SK-N-SH (cell line): Measurements from ENCODE around the gene ADCYAP1R1. TPM values are rescaled to one million over a fixed set of nuclear protein-coding genes. Genes with fewer than 3 reads are reported as not detected.

Experiments
- CTCF ChIA-PET: fragments of 300-600, 350-600 bp; formaldehyde crosslinking; extraction: SDS; loops from one replicate; lab custom pipeline; 2021; lab: Yijun Ruan, JAX
- POLR2A ChIA-PET: fragments of 350-600 bp; sonication (Branson Sonifier 250); formaldehyde crosslinking; extraction: SDS; loops from one replicate; lab custom pipeline; 2020; ENCODE audit warnings: antibody characterized with exemption, inconsistent platforms; lab: Yijun Ruan, JAX
- DNase-seq: peaks from one replicate; pipeline ENCODE4 v3.0.0; 2012
- H2AFZ ChIP-seq: fragments of 200-600 bp; sonication (generic); 2 replicates; pipeline ENCODE4 v1.8.1; 2016; ENCODE audit warnings: antibody characterized with exemption, mild to moderate bottlenecking, low read depth
- H3F3A ChIP-seq: fragments of 200-600 bp; sonication (generic); replicated peaks from 2 replicates; pipeline ENCODE3; 2016; ENCODE audit warnings: antibody characterized with exemption, mild to moderate bottlenecking; ENCODE audit not compliant: insufficient read depth
- H3K27ac ChIP-seq, 2 experiments: fragments of 200-500 bp in 1 of 2; fragments of 200-600 bp in 1 of 2; sonication (Bioruptor generic) in 1 of 2; sonication (generic), shearing (Covaris generic) in 1 of 2; 2 replicates each; pipeline versions ENCODE4 v1.5.1 to v1.6.1; 2014 to 2016; ENCODE audit warnings: low read depth in 2 of 2, inconsistent platforms in 1 of 2, low read length in 1 of 2, mild to moderate bottlenecking in 1 of 2, mixed read lengths in 1 of 2
- H3K27me3 ChIP-seq: fragments of 200-600 bp; sonication (generic), shearing (Covaris generic); 2 replicates; pipeline ENCODE4 v1.6.1; 2016; ENCODE audit warnings: mixed run types; ENCODE audit not compliant: insufficient read depth
- H3K36me3 ChIP-seq, 2 experiments: fragments of 200-500 bp in 1 of 2; fragments of 200-600 bp in 1 of 2; sonication (Bioruptor generic) in 1 of 2; sonication (generic) in 1 of 2; replicated peaks in 1 of 2; 2 replicates each; pipeline versions ENCODE3 to v1.5.1; 2014 to 2016; ENCODE audit warnings: low read length in 1 of 2, mild to moderate bottlenecking in 1 of 2; ENCODE audit not compliant: insufficient read depth in 2 of 2, control insufficient read depth in 1 of 2
- H3K4me1 ChIP-seq, 2 experiments: fragments of 200-500 bp in 1 of 2; fragments of 200-600 bp in 1 of 2; sonication (Bioruptor generic) in 1 of 2; sonication (generic), shearing (Covaris generic) in 1 of 2; 2 replicates each; pipeline versions ENCODE4 v1.5.1 to v1.6.1; 2014 to 2016; ENCODE audit warnings: low read depth in 1 of 2, low read length in 1 of 2, mixed run types in 1 of 2; ENCODE audit not compliant: insufficient read depth in 2 of 2, control insufficient read depth in 1 of 2
- H3K4me2 ChIP-seq: fragments of 200-600 bp; sonication (generic), shearing (Covaris generic); 2 replicates; pipeline ENCODE4 v1.6.1; 2017; ENCODE audit warnings: mixed run types
- H3K4me3 ChIP-seq, 2 experiments: fragments of 200-500 bp in 1 of 2; fragments of 200-600 bp in 1 of 2; sonication (Bioruptor generic) in 1 of 2; sonication (generic), shearing (Covaris generic) in 1 of 2; 2 replicates each; pipeline versions ENCODE4 v1.5.1 to v1.8.1; 2014 to 2016; ENCODE audit warnings: low read depth in 2 of 2, inconsistent platforms in 1 of 2, low read length in 1 of 2, mild to moderate bottlenecking in 1 of 2, mixed read lengths in 1 of 2, moderate library complexity in 1 of 2
- H3K79me2 ChIP-seq: fragments of 200-600 bp; sonication (generic); 2 replicates; pipeline ENCODE4 v1.8.1; 2017; ENCODE audit warnings: mild to moderate bottlenecking; ENCODE audit not compliant: insufficient read depth
- H3K9ac ChIP-seq: fragments of 200-600 bp; sonication (generic); 2 replicates; pipeline ENCODE4 v1.6.1; 2017; ENCODE audit warnings: mixed run types
- H3K9me2 ChIP-seq: fragments of 200-600 bp; sonication (generic); 2 replicates; pipeline ENCODE4 v1.6.1; 2017; ENCODE audit warnings: mixed run types
- H3K9me3 ChIP-seq: fragments of 200-600 bp; sonication (generic); 2 replicates; pipeline ENCODE4 v1.6.1; 2017; ENCODE audit warnings: mixed run types, mild to moderate bottlenecking, moderate library complexity
- H4K20me1 ChIP-seq: fragments of 200-600 bp; sonication (generic); 2 replicates; pipeline ENCODE4 v1.6.1; 2017; ENCODE audit warnings: mild to moderate bottlenecking, mixed run types; ENCODE audit not compliant: insufficient read depth
- CHD2 ChIP-seq: fragments of 150-350 bp; IDR thresholded peaks from 2 replicates; pipeline ENCODE4 v1.6.1; 2018; ENCODE audit warnings: low read length; ENCODE audit not compliant: partially characterized antibody
- ELF1 ChIP-seq: IDR thresholded peaks from 2 replicates; pipeline ENCODE4 v1.4.0; 2012
- EP300 ChIP-seq, 2 experiments: IDR thresholded peaks; 2 replicates each; pipeline versions ENCODE4 v1.4.0 to v1.6.1; 2012; ENCODE audit warnings: borderline replicate concordance in 1 of 2, low read depth in 1 of 2, low read length in 1 of 2
- EZH2phosphoT487 ChIP-seq: fragments of 200-600 bp; sonication (generic); IDR thresholded peaks from 2 replicates; pipeline ENCODE4 v1.6.1; 2017; ENCODE audit warnings: low read depth, mixed run types, mild to moderate bottlenecking, antibody characterized with exemption, moderate library complexity, borderline replicate concordance
- FOSL2 ChIP-seq: IDR thresholded peaks from 2 replicates; pipeline ENCODE4 v1.4.0; 2012; ENCODE audit warnings: low read depth, mild to moderate bottlenecking, moderate library complexity, borderline replicate concordance
- FOXM1 ChIP-seq: IDR thresholded peaks from 2 replicates; pipeline ENCODE4 v1.4.0; 2012; ENCODE audit warnings: low read depth, mild to moderate bottlenecking
- GATA2 ChIP-seq: sonication (generic); formaldehyde crosslinking; IDR thresholded peaks from 2 replicates; pipeline ENCODE4 v1.5.0; 2020; ENCODE audit warnings: mild to moderate bottlenecking, missing genetic modification reagents
- JUND ChIP-seq: IDR thresholded peaks from 2 replicates; pipeline ENCODE4 v1.4.0; 2012
- MXI1 ChIP-seq: IDR thresholded peaks from 2 replicates; pipeline ENCODE4 v1.6.1; 2012; ENCODE audit warnings: mild to moderate bottlenecking, low read depth, low read length, improper control_type of control experiment
- NFIC ChIP-seq: IDR thresholded peaks from 2 replicates; pipeline ENCODE4 v1.4.0; 2012; ENCODE audit warnings: borderline replicate concordance
- POLR2AphosphoS5 ChIP-seq: IDR thresholded peaks from 2 replicates; pipeline ENCODE4 v1.6.1; 2012; ENCODE audit warnings: low read depth, low read length
- RCOR1 ChIP-seq: fragments of 150-350 bp; IDR thresholded peaks from 2 replicates; pipeline ENCODE4 v1.6.1; 2017; ENCODE audit warnings: antibody characterized with exemption, low read length
- SMC3 ChIP-seq: IDR thresholded peaks from 2 replicates; pipeline ENCODE4 v1.6.1; 2012; ENCODE audit warnings: low read depth, low read length, improper control_type of control experiment
- TEAD4 ChIP-seq: IDR thresholded peaks from 2 replicates; pipeline ENCODE4 v1.4.0; 2012; ENCODE audit warnings: mild to moderate bottlenecking, borderline replicate concordance; ENCODE audit not compliant: insufficient read depth
- YY1 ChIP-seq: IDR thresholded peaks from 2 replicates; pipeline ENCODE4 v1.4.0; 2012; ENCODE audit warnings: low read depth, mild to moderate bottlenecking
- WGBS: methylation state at CpG from one replicate; pipeline ENCODE4 v1.1.6; 2017; ENCODE audit warnings: low lambda C conversion rate; 5-methylcytosine and 5-hydroxymethylcytosine counted together
- polyA plus RNA-seq, 3 experiments: library from polyadenylated mRNA; depleted of rRNA; stranded (reverse); fragments of >200 nt; gene quantifications; 2 replicates each; pipeline ENCODE4 v1.2.3, GENCODE V29; 2012
- TF ChIP-seq, protein P1 (sequence below): IDR thresholded peaks from 2 replicates; pipeline ENCODE4 v1.4.0; 2012; ENCODE audit warnings: low read depth, borderline replicate concordance
- TF ChIP-seq, protein P2 (sequence below): IDR thresholded peaks from 2 replicates; pipeline ENCODE4 v1.6.1; 2012; ENCODE audit warnings: mild to moderate bottlenecking, low read depth, low read length, moderate library complexity
- TF ChIP-seq, protein P3 (sequence below): fragments of 200-600 bp; sonication (generic); IDR thresholded peaks from 2 replicates; pipeline ENCODE4 v1.6.1; 2017; ENCODE audit warnings: antibody characterized with exemption, mild to moderate bottlenecking, moderate library complexity
- TF ChIP-seq, protein P4 (sequence below): IDR thresholded peaks from 2 replicates; pipeline ENCODE4 v1.4.0; 2012; ENCODE audit warnings: low read depth
- TF ChIP-seq, protein P5 (sequence below): IDR thresholded peaks from 2 replicates; pipeline ENCODE4; 2012
- TF ChIP-seq, protein P6 (sequence below): fragments of 150-350 bp; IDR thresholded peaks from 2 replicates; pipeline ENCODE4 v1.6.1; 2016; ENCODE audit warnings: mild to moderate bottlenecking, low read depth, low read length

Gene ADCYAP1R1
- polyA plus RNA-seq, 1 of the 3 experiments (the other 2 are of a cell fraction), result 0.08 TPM

GRCh38 chr7:31122649-31123058 lies 70.5 kb downstream of the ADCYAP1R1 start (continued):
- TF ChIP-seq RCOR1, result no peak

DNA sequence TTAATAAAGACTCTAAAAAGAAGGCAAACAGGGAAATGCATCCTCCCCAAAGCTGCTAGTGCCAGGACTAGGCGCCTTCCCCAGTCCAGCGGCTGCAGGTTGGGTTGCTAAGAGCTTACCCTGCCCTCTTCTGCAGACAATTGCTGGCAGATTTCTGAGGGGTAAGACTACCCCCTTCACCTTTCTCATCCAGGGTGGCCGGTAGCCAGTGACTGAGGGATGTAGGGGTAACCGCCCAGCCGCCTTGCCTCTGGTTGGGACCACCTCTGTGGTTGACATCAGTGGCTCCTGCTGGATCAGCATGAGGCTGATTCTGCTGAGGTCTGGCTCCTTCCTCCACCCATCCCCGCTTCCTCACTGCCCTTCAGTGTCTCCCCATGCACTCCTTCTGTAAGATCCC lies 71.2 kb downstream of the ADCYAP1R1 start:
- Histone ChIP-seq H3K9ac (no peak overlapping the region), H3K27me3 (peaks cover under 1% of the 10 kb centered on the region; the same call in 1 of the 2 replicates), H3K4me3 (no peak overlapping the region), H3K9me2 (no peaks in the 10 kb centered on the region), H4K20me1 (no peaks in the 10 kb centered on the region), H3F3A (no peaks in the 10 kb centered on the region), H3K79me2 (no peaks in the 10 kb centered on the region), H3K27ac (no peak overlapping the region), H3K4me1 (peaks cover 0 to 2% of the 10 kb centered on the region in 2 experiments; a peak in 2 of 4 replicates), H2AFZ (no peak overlapping the region), H3K4me2 (no peak overlapping the region), H3K36me3 (no peaks in the 10 kb centered on the region), H3K9me3 (no peaks in the 10 kb centered on the region)
- 65% methylated on average over 6 of the region's 6 CpGs for WGBS
- POLR2A ChIA-PET, result interaction anchor here (1.0 to 3.5 kb wide), 2 partner anchors 74 to 139 kb away, joined by 4 to 35 read pairs; no protein-coding TSS in a partner anchor
- DNase-seq, result no peak
- CTCF ChIA-PET, result interaction anchor here (0.6 to 14.1 kb wide), 74 partner anchors 8 to 614 kb away, joined by 3 to 1191 read pairs (median 6); partner anchors contain the start of genes ADCYAP1R1, AQP1, CRHR2 and GHRHR
- TF ChIP-seq ELF1 (no peak), TEAD4 (no peak), FOXM1 (no peak), EP300 (IDR thresholded peaks at IDR 0.05; ENCODE audit: borderline replicate concordance in 1 of 2, low read depth in 1 of 2, low read length in 1 of 2) (no peak), GATA2 (CRISPR knock-in tag) (no peak), EZH2phosphoT487 (no peak), POLR2AphosphoS5 (no peak), SMC3 (no peak), NFIC (no peak), FOSL2 (no peak), JUND (no peak), YY1 (no peak), MXI1 (no peak), CHD2 (no peak)
- TF ChIP-seq, protein P1, sequence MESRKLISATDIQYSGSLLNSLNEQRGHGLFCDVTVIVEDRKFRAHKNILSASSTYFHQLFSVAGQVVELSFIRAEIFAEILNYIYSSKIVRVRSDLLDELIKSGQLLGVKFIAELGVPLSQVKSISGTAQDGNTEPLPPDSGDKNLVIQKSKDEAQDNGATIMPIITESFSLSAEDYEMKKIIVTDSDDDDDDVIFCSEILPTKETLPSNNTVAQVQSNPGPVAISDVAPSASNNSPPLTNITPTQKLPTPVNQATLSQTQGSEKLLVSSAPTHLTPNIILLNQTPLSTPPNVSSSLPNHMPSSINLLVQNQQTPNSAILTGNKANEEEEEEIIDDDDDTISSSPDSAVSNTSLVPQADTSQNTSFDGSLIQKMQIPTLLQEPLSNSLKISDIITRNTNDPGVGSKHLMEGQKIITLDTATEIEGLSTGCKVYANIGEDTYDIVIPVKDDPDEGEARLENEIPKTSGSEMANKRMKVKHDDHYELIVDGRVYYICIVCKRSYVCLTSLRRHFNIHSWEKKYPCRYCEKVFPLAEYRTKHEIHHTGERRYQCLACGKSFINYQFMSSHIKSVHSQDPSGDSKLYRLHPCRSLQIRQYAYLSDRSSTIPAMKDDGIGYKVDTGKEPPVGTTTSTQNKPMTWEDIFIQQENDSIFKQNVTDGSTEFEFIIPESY, result no peak
- TF ChIP-seq, protein P2, sequence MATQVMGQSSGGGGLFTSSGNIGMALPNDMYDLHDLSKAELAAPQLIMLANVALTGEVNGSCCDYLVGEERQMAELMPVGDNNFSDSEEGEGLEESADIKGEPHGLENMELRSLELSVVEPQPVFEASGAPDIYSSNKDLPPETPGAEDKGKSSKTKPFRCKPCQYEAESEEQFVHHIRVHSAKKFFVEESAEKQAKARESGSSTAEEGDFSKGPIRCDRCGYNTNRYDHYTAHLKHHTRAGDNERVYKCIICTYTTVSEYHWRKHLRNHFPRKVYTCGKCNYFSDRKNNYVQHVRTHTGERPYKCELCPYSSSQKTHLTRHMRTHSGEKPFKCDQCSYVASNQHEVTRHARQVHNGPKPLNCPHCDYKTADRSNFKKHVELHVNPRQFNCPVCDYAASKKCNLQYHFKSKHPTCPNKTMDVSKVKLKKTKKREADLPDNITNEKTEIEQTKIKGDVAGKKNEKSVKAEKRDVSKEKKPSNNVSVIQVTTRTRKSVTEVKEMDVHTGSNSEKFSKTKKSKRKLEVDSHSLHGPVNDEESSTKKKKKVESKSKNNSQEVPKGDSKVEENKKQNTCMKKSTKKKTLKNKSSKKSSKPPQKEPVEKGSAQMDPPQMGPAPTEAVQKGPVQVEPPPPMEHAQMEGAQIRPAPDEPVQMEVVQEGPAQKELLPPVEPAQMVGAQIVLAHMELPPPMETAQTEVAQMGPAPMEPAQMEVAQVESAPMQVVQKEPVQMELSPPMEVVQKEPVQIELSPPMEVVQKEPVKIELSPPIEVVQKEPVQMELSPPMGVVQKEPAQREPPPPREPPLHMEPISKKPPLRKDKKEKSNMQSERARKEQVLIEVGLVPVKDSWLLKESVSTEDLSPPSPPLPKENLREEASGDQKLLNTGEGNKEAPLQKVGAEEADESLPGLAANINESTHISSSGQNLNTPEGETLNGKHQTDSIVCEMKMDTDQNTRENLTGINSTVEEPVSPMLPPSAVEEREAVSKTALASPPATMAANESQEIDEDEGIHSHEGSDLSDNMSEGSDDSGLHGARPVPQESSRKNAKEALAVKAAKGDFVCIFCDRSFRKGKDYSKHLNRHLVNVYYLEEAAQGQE, result no peak
- TF ChIP-seq, protein P3, sequence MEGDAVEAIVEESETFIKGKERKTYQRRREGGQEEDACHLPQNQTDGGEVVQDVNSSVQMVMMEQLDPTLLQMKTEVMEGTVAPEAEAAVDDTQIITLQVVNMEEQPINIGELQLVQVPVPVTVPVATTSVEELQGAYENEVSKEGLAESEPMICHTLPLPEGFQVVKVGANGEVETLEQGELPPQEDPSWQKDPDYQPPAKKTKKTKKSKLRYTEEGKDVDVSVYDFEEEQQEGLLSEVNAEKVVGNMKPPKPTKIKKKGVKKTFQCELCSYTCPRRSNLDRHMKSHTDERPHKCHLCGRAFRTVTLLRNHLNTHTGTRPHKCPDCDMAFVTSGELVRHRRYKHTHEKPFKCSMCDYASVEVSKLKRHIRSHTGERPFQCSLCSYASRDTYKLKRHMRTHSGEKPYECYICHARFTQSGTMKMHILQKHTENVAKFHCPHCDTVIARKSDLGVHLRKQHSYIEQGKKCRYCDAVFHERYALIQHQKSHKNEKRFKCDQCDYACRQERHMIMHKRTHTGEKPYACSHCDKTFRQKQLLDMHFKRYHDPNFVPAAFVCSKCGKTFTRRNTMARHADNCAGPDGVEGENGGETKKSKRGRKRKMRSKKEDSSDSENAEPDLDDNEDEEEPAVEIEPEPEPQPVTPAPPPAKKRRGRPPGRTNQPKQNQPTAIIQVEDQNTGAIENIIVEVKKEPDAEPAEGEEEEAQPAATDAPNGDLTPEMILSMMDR, result no peak
- TF ChIP-seq, protein P4, sequence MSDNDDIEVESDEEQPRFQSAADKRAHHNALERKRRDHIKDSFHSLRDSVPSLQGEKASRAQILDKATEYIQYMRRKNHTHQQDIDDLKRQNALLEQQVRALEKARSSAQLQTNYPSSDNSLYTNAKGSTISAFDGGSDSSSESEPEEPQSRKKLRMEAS, result no peak
- TF ChIP-seq, protein P5, sequence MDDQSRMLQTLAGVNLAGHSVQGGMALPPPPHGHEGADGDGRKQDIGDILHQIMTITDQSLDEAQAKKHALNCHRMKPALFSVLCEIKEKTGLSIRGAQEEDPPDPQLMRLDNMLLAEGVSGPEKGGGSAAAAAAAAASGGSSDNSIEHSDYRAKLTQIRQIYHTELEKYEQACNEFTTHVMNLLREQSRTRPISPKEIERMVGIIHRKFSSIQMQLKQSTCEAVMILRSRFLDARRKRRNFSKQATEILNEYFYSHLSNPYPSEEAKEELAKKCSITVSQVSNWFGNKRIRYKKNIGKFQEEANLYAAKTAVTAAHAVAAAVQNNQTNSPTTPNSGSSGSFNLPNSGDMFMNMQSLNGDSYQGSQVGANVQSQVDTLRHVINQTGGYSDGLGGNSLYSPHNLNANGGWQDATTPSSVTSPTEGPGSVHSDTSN, result no peak
- TF ChIP-seq, protein P6, sequence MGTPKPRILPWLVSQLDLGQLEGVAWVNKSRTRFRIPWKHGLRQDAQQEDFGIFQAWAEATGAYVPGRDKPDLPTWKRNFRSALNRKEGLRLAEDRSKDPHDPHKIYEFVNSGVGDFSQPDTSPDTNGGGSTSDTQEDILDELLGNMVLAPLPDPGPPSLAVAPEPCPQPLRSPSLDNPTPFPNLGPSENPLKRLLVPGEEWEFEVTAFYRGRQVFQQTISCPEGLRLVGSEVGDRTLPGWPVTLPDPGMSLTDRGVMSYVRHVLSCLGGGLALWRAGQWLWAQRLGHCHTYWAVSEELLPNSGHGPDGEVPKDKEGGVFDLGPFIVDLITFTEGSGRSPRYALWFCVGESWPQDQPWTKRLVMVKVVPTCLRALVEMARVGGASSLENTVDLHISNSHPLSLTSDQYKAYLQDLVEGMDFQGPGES, result no peak
